Activated CD4-positive, alpha-beta memory T cell treated with anti-CD3 and anti-CD28 coated beads, Interleukin-2, amount 10 ng/mL, durations not matched to agents 7 days and 5 days (primary cell): ENCODE data around the gene GNG5. TPM values are rescaled to one million over a fixed set of nuclear protein-coding genes. Genes with fewer than 3 reads are reported as not detected.
A peak's percentile ranks its signal among the peaks of the same experiment; 100 is the strongest.

ENCODE experiments used
- CTCF ChIA-PET: fragments of 350-600 bp; sonication (Branson Sonifier 250); formaldehyde crosslinking; loops from one replicate; lab custom pipeline; 2021; ENCODE audit warnings: antibody characterized with exemption, inconsistent platforms; lab: Charles Lee
- POLR2A ChIA-PET: fragments of 350-600 bp; sonication (Branson Sonifier 250); formaldehyde crosslinking; loops from one replicate; lab custom pipeline; 2021; ENCODE audit warnings: antibody characterized with exemption; lab: Charles Lee
- DNase-seq: peaks from one replicate; pipeline ENCODE4 v3.0.0-alpha.2; 2020
- H3K27ac Mint-ChIP-seq: one replicate; pipeline ENCODE4 v1.8.0; 2021; ENCODE audit warnings: mild to moderate bottlenecking, mixed read lengths
- H3K27me3 Mint-ChIP-seq: one replicate; pipeline ENCODE4 v1.8.0; 2021; ENCODE audit warnings: mixed read lengths
- H3K36me3 Mint-ChIP-seq: one replicate; pipeline ENCODE4 v1.8.0; 2021; ENCODE audit warnings: low read depth, mixed read lengths
- H3K4me1 Mint-ChIP-seq: one replicate; pipeline ENCODE4 v1.8.0; 2021; ENCODE audit warnings: mixed read lengths
- H3K4me3 Mint-ChIP-seq: one replicate; pipeline ENCODE4 v1.8.0; 2021; ENCODE audit warnings: mild to moderate bottlenecking, mixed read lengths
- H3K9me3 Mint-ChIP-seq: one replicate; pipeline ENCODE4 v1.8.0; 2021; ENCODE audit warnings: mixed read lengths
- total RNA-seq, 2 experiments: library from RNA; stranded (reverse); gene quantifications; one replicate each; pipeline ENCODE4 v1.2.3, GENCODE V29; 2021

GNG5 gene
- total RNA-seq = 100 to 1,000 TPM; 122 to 127 TPM

DNA sequence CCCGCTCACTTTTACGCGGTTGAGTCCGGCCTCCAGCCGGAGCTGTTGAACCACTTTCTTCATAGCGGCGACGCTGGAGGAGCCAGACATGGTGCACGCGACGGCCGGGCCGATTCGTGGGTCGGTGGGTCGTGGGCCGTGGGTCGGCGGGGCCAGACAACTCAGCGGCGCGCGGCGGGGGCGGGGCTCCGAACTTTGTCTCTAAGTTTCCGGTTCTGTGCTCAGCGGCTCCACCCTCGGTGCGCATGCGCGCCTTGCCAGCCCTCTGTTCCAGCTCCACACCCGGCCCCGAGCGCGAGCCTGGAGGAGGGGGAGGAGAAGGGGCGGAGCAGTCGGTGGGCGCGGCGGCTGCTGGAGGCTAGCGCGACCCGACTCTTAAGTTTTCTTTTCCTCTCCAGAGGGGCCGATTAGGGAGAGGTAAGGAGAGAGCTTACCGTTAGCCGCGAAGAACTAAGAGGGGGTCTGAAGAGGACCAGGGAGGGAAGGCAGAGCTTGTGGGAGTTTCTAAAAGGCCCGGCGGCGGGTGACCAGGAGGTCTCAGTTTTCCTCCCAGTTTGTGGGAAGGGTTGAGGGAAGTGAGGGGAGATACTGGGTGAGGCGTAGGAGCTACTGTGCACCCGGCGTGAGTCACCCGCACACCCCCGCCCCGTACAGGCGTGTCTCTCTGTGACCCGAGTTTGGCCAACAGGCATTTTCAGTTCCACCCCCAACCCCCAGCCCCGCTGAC is at the start of gene GNG5, which contains the start of gene SPATA1:
Gene GNG5, minus strand, starts transcription at position 580 of the 727 bp plus-strand sequence. Its CDS starts 490 bp downstream, at position 90.
Gene SPATA1, plus strand, starts transcription at position 385 of the 727 bp plus-strand sequence. CDS start 9,974 bp downstream, outside the sequence.
- Mint-ChIP-seq H3K36me3 (peaks cover 61% of the 10 kb centered on the region), H3K4me1 (peaks cover 43% of the 10 kb centered on the region), H3K27me3 (no peaks in the 10 kb centered on the region), H3K9me3 (peaks cover 14% of the 10 kb centered on the region), H3K4me3 (peak within 1 kb of the TSS; percentile 95), H3K27ac (peak within 1 kb of the TSS; percentile 97)
- ChIA-PET POLR2A (interaction anchor here (0.7 to 6.3 kb wide), 25 partner anchors 8 to 998 kb away, joined by 3 to 209 read pairs (median 8); partner anchors contain the start of genes BCL10, CTBS, PRKACB and RPF1), CTCF (interaction anchor here (0.6 to 3.6 kb wide), 11 partner anchors 26 to 741 kb away, joined by 3 to 27 read pairs (median 4); partner anchors contain the start of genes CTBS and PRKACB)
- DNase-seq = peak; percentile 98

DNA sequence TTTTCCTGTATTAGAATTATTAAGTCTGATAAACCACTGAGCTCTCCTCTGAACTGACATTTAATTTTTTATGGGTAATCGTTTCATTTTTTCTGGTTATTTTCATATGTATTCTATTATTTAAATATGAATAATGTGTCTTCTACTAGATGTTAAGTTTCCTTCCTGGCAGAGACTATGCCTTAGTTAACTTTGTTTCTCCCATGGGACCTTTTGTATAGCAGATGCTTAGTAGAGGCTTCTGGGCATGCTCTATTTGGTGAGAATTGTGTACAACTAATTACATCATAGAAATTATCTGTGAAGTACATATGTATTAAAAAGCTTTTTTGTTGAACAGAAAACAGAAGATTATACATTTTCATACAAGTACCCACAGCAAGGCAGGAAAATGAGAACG is 44.4 kb upstream of the GNG5 start:
- no peak overlapping the region for H3K27ac Mint-ChIP-seq
- H3K4me1 Mint-ChIP-seq = no peaks in the 10 kb centered on the region
- no peak for DNase-seq
- no peaks in the 10 kb centered on the region for H3K27me3 Mint-ChIP-seq
- ChIA-PET POLR2A (interaction anchor here (0.7 kb wide), 1 partner anchor 23 kb away, joined by 4 read pairs; the partner anchor contains the start of gene CTBS), CTCF (no interaction called here)
- no peaks in the 10 kb centered on the region for H3K9me3 Mint-ChIP-seq
- peaks cover 13% of the 10 kb centered on the region for H3K36me3 Mint-ChIP-seq
- H3K4me3 Mint-ChIP-seq = no peak overlapping the region

DNA sequence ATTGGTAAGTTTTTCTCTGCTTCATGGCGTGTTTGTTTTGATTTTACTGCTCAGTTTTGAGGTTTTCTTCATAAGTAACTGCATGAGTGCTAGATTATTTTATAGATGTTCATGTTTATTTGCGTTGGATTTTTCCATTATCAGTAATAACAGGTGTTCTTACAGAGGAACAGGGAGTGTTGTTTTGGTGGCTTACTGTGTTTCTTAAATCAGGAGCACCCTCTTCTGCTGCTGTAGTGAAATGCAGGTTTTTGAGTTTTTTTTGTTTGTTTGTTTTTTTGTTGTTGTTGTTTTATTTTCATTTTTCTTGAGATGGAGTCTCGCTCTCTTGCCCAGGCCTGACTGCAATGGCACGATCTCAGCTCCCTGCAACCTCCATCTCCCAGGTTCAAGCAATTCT is 35.3 kb upstream of the GNG5 start:
- no peak overlapping the region for H3K27ac Mint-ChIP-seq
- H3K9me3 Mint-ChIP-seq = no peaks in the 10 kb centered on the region
- DNase-seq = no peak
- ChIA-PET CTCF (interaction anchor here (1.5 to 1.7 kb wide), 2 partner anchors 8 to 99 kb away, joined by 4 to 6 read pairs; no protein-coding TSS in a partner anchor), POLR2A (interaction anchor here (1.0 kb wide), 1 partner anchor 32 kb away, joined by 4 read pairs; the partner anchor contains the start of gene CTBS)
- H3K36me3 Mint-ChIP-seq = peaks cover 34% of the 10 kb centered on the region
- no peaks in the 10 kb centered on the region for H3K27me3 Mint-ChIP-seq
- H3K4me1 Mint-ChIP-seq = peaks cover 24% of the 10 kb centered on the region
- H3K4me3 Mint-ChIP-seq = no peak overlapping the region

DNA sequence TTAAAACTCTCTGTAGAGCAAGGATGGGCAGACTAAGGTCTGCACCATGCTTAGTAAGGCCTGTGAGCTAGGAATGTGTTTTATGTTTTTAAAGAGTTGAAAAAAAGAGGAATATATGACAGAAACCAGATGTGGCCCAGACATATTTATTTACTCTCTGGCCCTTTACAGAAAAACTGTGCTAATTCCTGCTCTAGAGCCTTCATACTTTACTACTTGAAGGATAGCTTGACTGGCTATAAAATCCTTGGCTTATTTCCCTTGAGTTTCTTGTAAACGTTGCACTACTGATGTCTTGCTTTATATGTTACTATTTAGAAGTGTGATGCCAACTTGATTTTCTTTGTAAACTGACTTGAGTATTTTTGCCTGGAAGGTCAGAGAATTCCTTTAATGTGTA is 34.4 kb upstream of the GNG5 start:
- DNase-seq = no peak
- Mint-ChIP-seq H3K27me3 (no peaks in the 10 kb centered on the region), H3K4me3 (no peak overlapping the region), H3K9me3 (no peaks in the 10 kb centered on the region), H3K36me3 (peaks cover 32% of the 10 kb centered on the region), H3K4me1 (peaks cover 25% of the 10 kb centered on the region), H3K27ac (no peak overlapping the region)
- CTCF ChIA-PET = interaction anchor here (1.8 kb wide), 1 partner anchor 99 kb away, joined by 5 read pairs; no protein-coding TSS in a partner anchor
- POLR2A ChIA-PET = interaction anchor here (1.1 kb wide), 1 partner anchor 33 kb away, joined by 3 read pairs; no protein-coding TSS in a partner anchor

DNA sequence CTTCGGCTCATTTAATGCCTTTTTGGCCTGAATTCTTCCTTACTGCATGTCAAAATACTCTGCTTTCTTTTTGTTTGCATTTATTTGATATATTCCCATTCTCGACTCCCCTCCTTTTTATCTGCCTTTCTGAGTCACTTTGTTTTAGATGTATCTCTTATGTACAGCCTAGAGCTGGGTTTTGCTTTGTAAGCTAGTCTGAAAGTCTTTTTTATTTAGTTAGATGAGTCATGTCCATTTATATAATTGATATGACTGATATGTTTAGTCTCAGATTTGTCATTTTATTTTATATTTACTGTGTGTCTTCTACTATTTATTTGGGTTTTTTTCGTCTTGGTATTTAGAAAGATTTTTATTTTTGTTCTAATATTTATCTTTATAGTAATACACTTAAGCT is 33.6 kb upstream of the GNG5 start:
- POLR2A ChIA-PET = interaction anchor here (1.1 kb wide), 1 partner anchor 34 kb away, joined by 3 read pairs; no protein-coding TSS in a partner anchor
- H3K27ac Mint-ChIP-seq = no peak overlapping the region

DNA sequence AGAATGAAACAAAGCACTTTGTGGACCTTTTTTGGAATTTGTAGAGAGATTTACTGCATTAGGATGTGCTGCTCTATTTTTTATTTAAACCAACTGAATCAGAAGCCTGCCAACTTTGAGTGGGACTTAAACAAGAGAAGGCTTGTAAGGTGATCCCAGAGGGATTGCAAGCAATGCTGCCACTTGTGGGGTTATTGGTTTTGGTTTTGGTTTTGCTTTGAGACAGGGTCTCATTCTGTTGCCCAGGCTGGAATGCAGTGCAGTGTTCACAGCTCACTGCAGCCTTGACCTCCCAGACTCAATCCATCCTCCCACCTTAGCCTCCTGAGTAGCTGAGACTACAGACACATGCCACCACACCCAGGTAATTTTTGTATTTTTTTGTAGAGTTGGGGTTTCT is 32.2 kb upstream of the GNG5 start:
- peaks cover 31% of the 10 kb centered on the region for H3K36me3 Mint-ChIP-seq
- ChIA-PET POLR2A (no interaction called here), CTCF (interaction anchor here (1.2 kb wide), 1 partner anchor 97 kb away, joined by 3 read pairs; no protein-coding TSS in a partner anchor)
- H3K4me3 Mint-ChIP-seq = no peak overlapping the region
- no peak overlapping the region for H3K27ac Mint-ChIP-seq
- no peaks in the 10 kb centered on the region for H3K9me3 Mint-ChIP-seq
- H3K27me3 Mint-ChIP-seq = no peaks in the 10 kb centered on the region
- H3K4me1 Mint-ChIP-seq = peaks cover 25% of the 10 kb centered on the region
- DNase-seq = no peak

More for the DNA sequence above, 33.6 kb upstream of the GNG5 start:
- H3K4me1 Mint-ChIP-seq = peaks cover 26% of the 10 kb centered on the region
- H3K36me3 Mint-ChIP-seq = peaks cover 34% of the 10 kb centered on the region
- H3K4me3 Mint-ChIP-seq = no peak overlapping the region
- CTCF ChIA-PET = interaction anchor here (1.8 kb wide), 1 partner anchor 98 kb away, joined by 5 read pairs; no protein-coding TSS in a partner anchor
- DNase-seq = no peak
- no peaks in the 10 kb centered on the region for H3K27me3 Mint-ChIP-seq
- no peaks in the 10 kb centered on the region for H3K9me3 Mint-ChIP-seq

DNA sequence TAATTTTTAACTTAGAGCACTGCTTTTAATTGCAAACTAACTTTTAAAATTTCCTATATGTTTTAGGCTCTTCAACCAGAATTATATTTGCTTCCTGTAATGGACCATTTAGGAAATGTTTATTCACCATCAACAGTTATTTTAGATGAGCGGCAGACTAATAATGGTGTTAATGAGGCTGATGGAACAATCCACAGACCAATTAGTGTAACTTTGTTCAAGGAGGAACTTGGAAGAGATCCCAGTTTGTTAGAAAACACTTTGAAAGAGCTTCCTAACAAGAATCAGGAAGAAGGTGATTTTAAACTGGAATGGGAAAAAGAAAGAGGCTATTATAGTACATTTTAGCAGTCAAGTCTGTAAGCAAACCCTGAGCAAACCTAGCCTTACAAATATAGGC is 19.4 kb upstream of the GNG5 start:
- no peak overlapping the region for H3K4me3 Mint-ChIP-seq
- no peaks in the 10 kb centered on the region for H3K4me1 Mint-ChIP-seq
- H3K9me3 Mint-ChIP-seq = no peaks in the 10 kb centered on the region
- peaks cover 3% of the 10 kb centered on the region for H3K36me3 Mint-ChIP-seq
- H3K27me3 Mint-ChIP-seq = no peaks in the 10 kb centered on the region
- POLR2A ChIA-PET = interaction anchor here (2.7 kb wide), 1 partner anchor 20 kb away, joined by 8 read pairs; the partner anchor contains the start of genes GNG5 and SPATA1
- CTCF ChIA-PET = no interaction called here
- no peak overlapping the region for H3K27ac Mint-ChIP-seq
- no peak for DNase-seq

DNA sequence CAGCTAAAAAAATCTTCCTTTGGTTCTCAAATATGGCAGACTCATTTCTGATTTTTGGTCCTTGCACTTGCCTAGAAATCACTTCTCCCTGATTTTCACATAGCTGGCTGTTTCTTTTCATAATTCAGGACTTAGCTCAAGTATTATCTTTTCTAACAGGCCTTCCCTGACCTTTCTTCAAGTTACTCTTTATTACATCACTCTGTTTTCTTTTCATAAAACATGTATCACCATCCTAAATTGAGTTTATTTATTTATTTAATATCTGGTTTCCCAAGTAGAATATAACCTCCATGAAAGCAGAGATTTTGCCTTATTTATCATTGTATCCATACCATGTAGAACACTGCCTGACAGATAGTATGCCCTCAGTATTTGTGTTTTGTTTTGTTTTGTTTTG is 18.2 kb upstream of the GNG5 start:
- POLR2A ChIA-PET = no interaction called here
- CTCF ChIA-PET = no interaction called here

DNA sequence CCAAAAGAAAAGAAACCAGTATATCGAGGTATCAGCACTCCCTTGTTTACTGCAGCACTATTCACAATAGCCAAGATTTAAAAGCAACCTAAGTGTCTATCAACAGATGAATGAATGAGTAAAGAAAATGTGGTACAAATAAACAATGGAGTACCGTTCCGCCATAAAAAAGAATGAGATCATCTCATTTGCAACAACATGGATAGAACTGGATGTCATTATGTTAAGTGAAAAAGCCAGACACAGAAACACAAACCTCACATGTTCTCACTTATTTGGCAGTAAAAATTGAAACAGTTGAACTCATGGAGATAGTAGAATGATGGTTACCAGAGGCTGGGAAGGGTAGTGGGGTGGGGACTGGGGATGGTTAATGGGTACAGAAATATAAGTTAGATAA is 4.3 kb upstream of the GNG5 start:
- Mint-ChIP-seq H3K27me3 (no peaks in the 10 kb centered on the region), H3K9me3 (peaks cover 14% of the 10 kb centered on the region), H3K4me3 (no peak overlapping the region), H3K36me3 (peaks cover 32% of the 10 kb centered on the region), H3K27ac (no peak overlapping the region), H3K4me1 (peaks cover 9% of the 10 kb centered on the region)
- ChIA-PET CTCF (interaction anchor here (0.7 to 1.4 kb wide), 4 partner anchors 10 to 272 kb away, joined by 3 to 5 read pairs (median 4); no protein-coding TSS in a partner anchor), POLR2A (interaction anchor here (2.5 kb wide), 1 partner anchor 63 kb away, joined by 21 read pairs; the partner anchor contains the start of gene CTBS)
- no peak for DNase-seq

More for the DNA sequence above, 18.2 kb upstream of the GNG5 start:
- no peaks in the 10 kb centered on the region for H3K9me3 Mint-ChIP-seq
- no peaks in the 10 kb centered on the region for H3K27me3 Mint-ChIP-seq
- no peak overlapping the region for H3K4me3 Mint-ChIP-seq
- no peak for DNase-seq
- peaks cover 3% of the 10 kb centered on the region for H3K36me3 Mint-ChIP-seq
- H3K4me1 Mint-ChIP-seq = no peaks in the 10 kb centered on the region
- no peak overlapping the region for H3K27ac Mint-ChIP-seq

DNA sequence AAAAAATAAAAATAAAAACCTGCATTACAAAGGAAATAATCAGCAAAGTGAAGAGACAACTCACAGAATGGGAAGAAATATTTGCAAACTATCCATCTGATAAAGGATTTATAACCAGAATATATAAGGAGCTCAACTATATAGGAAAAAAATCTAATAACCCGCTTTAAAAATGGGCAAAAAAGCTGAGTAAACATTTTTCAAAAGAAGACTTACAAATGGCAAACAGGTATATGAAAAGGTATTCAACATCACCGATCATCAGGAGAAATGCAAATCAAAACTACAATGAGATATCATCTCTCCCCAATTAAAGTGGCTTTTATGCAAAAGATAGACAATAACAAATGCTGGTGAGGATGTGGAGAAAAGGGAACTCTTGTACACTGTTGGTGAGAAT is 3.8 kb upstream of the GNG5 start:
- no peak for DNase-seq
- H3K36me3 Mint-ChIP-seq = peaks cover 37% of the 10 kb centered on the region
- H3K27ac Mint-ChIP-seq = no peak overlapping the region
- H3K27me3 Mint-ChIP-seq = no peaks in the 10 kb centered on the region
- POLR2A ChIA-PET = interaction anchor here (2.5 kb wide), 1 partner anchor 64 kb away, joined by 21 read pairs; the partner anchor contains the start of gene CTBS
- no peak overlapping the region for H3K4me3 Mint-ChIP-seq
- peaks cover 14% of the 10 kb centered on the region for H3K9me3 Mint-ChIP-seq
- CTCF ChIA-PET = interaction anchor here (0.7 to 1.4 kb wide), 4 partner anchors 10 to 272 kb away, joined by 3 to 5 read pairs (median 4); no protein-coding TSS in a partner anchor
- peaks cover 9% of the 10 kb centered on the region for H3K4me1 Mint-ChIP-seq

DNA sequence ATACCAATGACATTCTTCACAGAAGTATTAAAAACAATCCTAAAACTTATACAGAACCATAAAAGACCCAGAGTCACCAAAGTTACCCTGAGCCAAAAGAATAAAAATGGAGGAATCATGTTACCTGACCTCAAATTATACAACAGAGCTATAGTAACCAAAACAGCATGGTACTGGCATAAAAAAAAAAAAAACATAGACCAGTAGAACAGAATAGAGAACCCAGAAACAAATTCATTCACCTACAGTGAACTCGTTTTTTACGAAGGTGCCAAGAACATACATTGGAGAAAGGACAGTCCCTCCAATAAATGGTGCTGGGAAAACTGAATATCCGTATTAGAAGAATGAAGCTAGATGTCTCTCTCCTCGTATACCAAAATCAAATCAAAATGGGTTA is 2.6 kb upstream of the GNG5 start:
- no peak for DNase-seq
- H3K4me3 Mint-ChIP-seq = no peak overlapping the region
- H3K27ac Mint-ChIP-seq = no peak overlapping the region
- peaks cover 45% of the 10 kb centered on the region for H3K36me3 Mint-ChIP-seq
- H3K9me3 Mint-ChIP-seq = peaks cover 14% of the 10 kb centered on the region
- ChIA-PET POLR2A (interaction anchor here (2.5 kb wide), 1 partner anchor 65 kb away, joined by 21 read pairs; the partner anchor contains the start of gene CTBS), CTCF (no interaction called here)
- peaks cover 18% of the 10 kb centered on the region for H3K4me1 Mint-ChIP-seq
- H3K27me3 Mint-ChIP-seq = no peaks in the 10 kb centered on the region

DNA sequence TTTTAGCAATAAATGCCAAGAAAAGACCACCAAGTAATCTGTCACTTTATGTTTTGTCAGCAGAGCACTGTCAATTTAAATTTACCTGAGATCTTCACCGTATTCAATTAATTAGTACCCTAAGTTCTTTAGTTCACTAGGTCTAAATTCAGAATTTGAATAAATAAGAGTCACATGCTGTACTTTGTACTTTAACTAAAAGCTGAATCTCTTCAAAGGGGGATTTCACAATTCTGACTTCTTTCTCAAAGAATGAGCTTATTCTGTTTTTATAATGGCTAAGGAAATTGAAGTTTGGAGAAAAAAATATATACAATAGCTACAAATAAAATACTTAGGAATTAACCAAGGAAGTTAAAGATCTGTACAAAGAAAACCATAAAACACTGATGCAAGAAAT is 2.1 kb upstream of the GNG5 start:
- Mint-ChIP-seq H3K9me3 (peaks cover 14% of the 10 kb centered on the region), H3K4me3 (peak overlapping the region; percentile 16), H3K36me3 (peaks cover 47% of the 10 kb centered on the region), H3K27ac (no peak overlapping the region), H3K27me3 (no peaks in the 10 kb centered on the region), H3K4me1 (peaks cover 23% of the 10 kb centered on the region)
- POLR2A ChIA-PET = interaction anchor here (2.5 kb wide), 1 partner anchor 65 kb away, joined by 21 read pairs; the partner anchor contains the start of gene CTBS
- no peak for DNase-seq
- CTCF ChIA-PET = no interaction called here
